Hepatocyte (in vitro differentiated cells): ENCODE results near the gene PRLHR.

ENCODE experiments used
- EZH2 ChIP-seq: fragments of 200-600 bp; sonication (generic); IDR thresholded peaks from 2 replicates; pipeline ENCODE4 v1.6.1; 2016; ENCODE audit warnings: antibody characterized with exemption, mild to moderate bottlenecking, borderline replicate concordance
- EZH2phosphoT487 ChIP-seq: fragments of 200-600 bp; sonication (generic); IDR thresholded peaks from one replicate; pipeline ENCODE4 v1.6.1; 2018; ENCODE audit warnings: antibody characterized with exemption, mild to moderate bottlenecking, low read depth, moderate library complexity; ENCODE audit not compliant: unreplicated experiment, severe bottlenecking
- TF ChIP-seq, protein P1 (sequence below): fragments of 200-600 bp; sonication (generic); IDR thresholded peaks from 2 replicates; pipeline ENCODE4 v1.5.1; 2016; ENCODE audit warnings: antibody characterized with exemption, mild to moderate bottlenecking; ENCODE audit not compliant: poor library complexity

DNA sequence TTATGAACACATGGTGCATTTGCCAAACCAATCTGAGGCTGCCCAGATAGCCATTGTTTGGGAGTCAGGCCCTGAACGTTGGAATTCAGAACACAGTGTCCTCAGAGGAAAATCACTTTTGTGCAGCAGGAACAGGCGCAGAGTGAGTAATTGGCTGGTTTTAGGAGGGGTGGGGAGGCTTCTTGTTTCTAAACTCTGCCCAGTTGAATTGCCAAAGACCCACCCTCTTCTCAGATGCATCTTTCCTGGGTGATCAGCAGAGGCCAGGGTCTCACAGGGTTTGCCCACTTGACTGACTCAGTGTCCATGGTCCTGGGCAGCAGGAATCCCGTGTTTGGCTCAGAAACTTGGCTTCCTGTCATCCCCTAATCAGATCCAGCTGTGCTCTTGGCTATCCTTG, 24.3 kb downstream of the PRLHR start:
- TF ChIP-seq, protein P1, sequence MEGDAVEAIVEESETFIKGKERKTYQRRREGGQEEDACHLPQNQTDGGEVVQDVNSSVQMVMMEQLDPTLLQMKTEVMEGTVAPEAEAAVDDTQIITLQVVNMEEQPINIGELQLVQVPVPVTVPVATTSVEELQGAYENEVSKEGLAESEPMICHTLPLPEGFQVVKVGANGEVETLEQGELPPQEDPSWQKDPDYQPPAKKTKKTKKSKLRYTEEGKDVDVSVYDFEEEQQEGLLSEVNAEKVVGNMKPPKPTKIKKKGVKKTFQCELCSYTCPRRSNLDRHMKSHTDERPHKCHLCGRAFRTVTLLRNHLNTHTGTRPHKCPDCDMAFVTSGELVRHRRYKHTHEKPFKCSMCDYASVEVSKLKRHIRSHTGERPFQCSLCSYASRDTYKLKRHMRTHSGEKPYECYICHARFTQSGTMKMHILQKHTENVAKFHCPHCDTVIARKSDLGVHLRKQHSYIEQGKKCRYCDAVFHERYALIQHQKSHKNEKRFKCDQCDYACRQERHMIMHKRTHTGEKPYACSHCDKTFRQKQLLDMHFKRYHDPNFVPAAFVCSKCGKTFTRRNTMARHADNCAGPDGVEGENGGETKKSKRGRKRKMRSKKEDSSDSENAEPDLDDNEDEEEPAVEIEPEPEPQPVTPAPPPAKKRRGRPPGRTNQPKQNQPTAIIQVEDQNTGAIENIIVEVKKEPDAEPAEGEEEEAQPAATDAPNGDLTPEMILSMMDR: no peak
- no peak for TF ChIP-seq EZH2
- no peak for TF ChIP-seq EZH2phosphoT487
